Measurements from ENCODE around the gene MRPL42. TPM values are rescaled to one million over a fixed set of nuclear protein-coding genes. Genes with fewer than 3 reads are reported as not detected.
"Not testable (repeated sequence)": the region's sequence is repeated elsewhere in the genome, so short reads cannot be mapped to it uniquely, and the experiment has no call there.

The MRPL42 gene
- total RNA-seq, 1 donor from 2014 or later = 61.4 TPM

- no peak for DNase-seq
These were observed 83.7 kb downstream of the MRPL42 start for GRCh38 chr12:93550748-93551611.

GRCh38 chr12:93552427-93552826 lies 85.1 kb downstream of the MRPL42 start:
- DNase-seq = no peak

GRCh38 chr12:93557879-93558278 lies 90.6 kb downstream of the MRPL42 start:
- not testable (repeated sequence) for DNase-seq

GRCh38 chr12:93558685-93559084 lies 91.4 kb downstream of the MRPL42 start:
- not testable (repeated sequence) for DNase-seq

GRCh38 chr12:93563807-93564538 lies 96.7 kb downstream of the MRPL42 start:
- peak; percentile 33 for DNase-seq

- no peak for DNase-seq
These were observed 98.4 kb downstream of the MRPL42 start for GRCh38 chr12:93565760-93566159.

Other genes with a start within 250 kb of the MRPL42 start
- gene NUDT4, start 89.6 kb upstream of the MRPL42 start, total RNA-seq = 154 and 162 TPM in 2 replicates
- gene UBE2N, start 25.6 kb upstream of the MRPL42 start, total RNA-seq = 53.9 and 86.8 TPM in 2 replicates
- gene SOCS2, start 105.2 kb downstream of the MRPL42 start, total RNA-seq = 83.3 and 93.6 TPM in 2 replicates
- gene CRADD, start 209.9 kb downstream of the MRPL42 start, total RNA-seq = 11.9 and 14.8 TPM in 2 replicates

Measured in dermis blood vessel endothelial cell (primary cell).